ENCODE results near the gene FGF8.
A peak's percentile ranks its signal among the peaks of the same experiment; 100 is the strongest.
"Not testable (repeated sequence)": the region's sequence is repeated elsewhere in the genome, so short reads cannot be mapped to it uniquely, and the experiment has no call there.

The FGF8 gene

GRCh38 chr10:101807158-101807557 lies 31.2 kb upstream of the FGF8 start:
- Histone ChIP-seq H3K9me3 (ENCODE audit: control insufficient read depth, low read length) (no peaks in the 10 kb centered on the region), H3K27me3 (ENCODE audit: control insufficient read depth, insufficient read depth, low read length, poor library complexity, severe bottlenecking) (no peaks in the 10 kb centered on the region), H3K4me3 (ENCODE audit: insufficient read depth, low read depth, low read length) (no peak overlapping the region), H3K36me3 (ENCODE audit: control insufficient read depth, insufficient read depth, low read length) (peaks cover 57% of the 10 kb centered on the region), H3K27ac (ENCODE audit: insufficient read depth, low read depth, low read length, poor library complexity, severe bottlenecking) (no peak overlapping the region), H3K4me1 (ENCODE audit: control insufficient read depth, insufficient read depth, low read length) (no peaks in the 10 kb centered on the region)
- 93 to 96% methylated on average over 1 of the region's 1 CpG for WGBS, 2 experiments

GRCh38 chr10:101803511-101803910 lies 27.6 kb upstream of the FGF8 start:
- Histone ChIP-seq H3K4me1 (ENCODE audit: control insufficient read depth, insufficient read depth, low read length) (no peaks in the 10 kb centered on the region), H3K36me3 (ENCODE audit: control insufficient read depth, insufficient read depth, low read length) (peaks cover 64% of the 10 kb centered on the region), H3K4me3 (ENCODE audit: insufficient read depth, low read depth, low read length) (no peak overlapping the region), H3K27ac (ENCODE audit: insufficient read depth, low read depth, low read length, poor library complexity, severe bottlenecking) (no peak overlapping the region), H3K9me3 (ENCODE audit: control insufficient read depth, low read length) (no peaks in the 10 kb centered on the region), H3K27me3 (ENCODE audit: control insufficient read depth, insufficient read depth, low read length, poor library complexity, severe bottlenecking) (no peaks in the 10 kb centered on the region)
- WGBS, 2 experiments, result 93 to 97% methylated on average over 3 of the region's 4 CpGs

GRCh38 chr10:101797403-101798059 lies 21.6 kb upstream of the FGF8 start:
- Histone ChIP-seq H3K27me3 (ENCODE audit: control insufficient read depth, insufficient read depth, low read length, poor library complexity, severe bottlenecking) (no peaks in the 10 kb centered on the region), H3K4me3 (ENCODE audit: insufficient read depth, low read depth, low read length) (no peak overlapping the region), H3K9me3 (ENCODE audit: control insufficient read depth, low read length) (no peaks in the 10 kb centered on the region), H3K36me3 (ENCODE audit: control insufficient read depth, insufficient read depth, low read length) (peaks cover 68% of the 10 kb centered on the region), H3K4me1 (ENCODE audit: control insufficient read depth, insufficient read depth, low read length) (no peaks in the 10 kb centered on the region), H3K27ac (ENCODE audit: insufficient read depth, low read depth, low read length, poor library complexity, severe bottlenecking) (no peak overlapping the region)
- 97 to 98% methylated on average over 4 of the region's 4 CpGs for WGBS, 2 experiments

DNA sequence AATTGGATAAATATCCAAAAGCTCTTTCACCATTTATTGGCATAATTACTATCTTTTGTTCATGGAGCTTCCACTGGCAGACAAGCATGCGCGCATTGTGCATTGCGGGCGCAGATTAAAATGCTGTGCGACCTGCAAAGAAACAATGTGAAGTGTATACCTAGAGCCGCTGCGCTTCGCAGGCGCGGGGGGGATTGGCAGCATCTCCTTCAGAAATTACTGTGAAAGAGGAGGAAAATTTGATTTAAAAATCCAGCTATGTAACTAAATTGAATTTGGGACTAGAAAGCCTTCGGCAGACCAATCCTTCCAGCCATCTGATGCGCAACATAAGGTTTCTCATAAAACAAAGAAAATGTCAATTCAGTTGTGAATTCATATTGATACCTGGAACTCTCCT lies 17.6 kb upstream of the FGF8 start:
- Histone ChIP-seq H3K27me3 (ENCODE audit: control insufficient read depth, insufficient read depth, low read length, poor library complexity, severe bottlenecking) (no peaks in the 10 kb centered on the region), H3K4me3 (ENCODE audit: insufficient read depth, low read depth, low read length) (no peak overlapping the region), H3K27ac (ENCODE audit: insufficient read depth, low read depth, low read length, poor library complexity, severe bottlenecking) (no peak overlapping the region), H3K9me3 (ENCODE audit: control insufficient read depth, low read length) (no peaks in the 10 kb centered on the region), H3K4me1 (ENCODE audit: control insufficient read depth, insufficient read depth, low read length) (no peaks in the 10 kb centered on the region), H3K36me3 (ENCODE audit: control insufficient read depth, insufficient read depth, low read length) (peaks cover 62% of the 10 kb centered on the region)
- WGBS, 2 experiments, result 97 to 98% methylated on average over 12 of the region's 12 CpGs

DNA sequence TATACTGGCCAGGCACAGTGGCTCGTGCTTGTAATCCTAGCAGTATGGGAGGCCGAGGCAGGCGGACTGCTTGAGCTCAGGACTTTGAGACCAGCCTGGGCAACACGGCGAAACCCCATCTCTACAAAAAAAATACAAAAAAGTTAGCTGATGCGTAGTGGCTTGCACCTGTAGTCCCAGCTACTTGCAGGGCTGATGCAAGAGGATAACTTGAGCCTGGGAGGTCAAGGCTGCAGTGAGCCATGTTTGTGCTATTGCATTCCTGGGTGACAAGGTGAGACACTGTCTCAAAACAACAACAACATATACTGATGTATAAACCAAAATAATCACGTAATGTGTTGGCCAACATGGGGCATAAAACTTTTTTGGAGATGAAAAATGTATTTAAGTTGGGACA lies 13.8 kb upstream of the FGF8 start:
- Histone ChIP-seq H3K9me3 (ENCODE audit: control insufficient read depth, low read length) (no peaks in the 10 kb centered on the region), H3K4me3 (ENCODE audit: insufficient read depth, low read depth, low read length) (no peak overlapping the region), H3K27ac (ENCODE audit: insufficient read depth, low read depth, low read length, poor library complexity, severe bottlenecking) (no peak overlapping the region), H3K27me3 (ENCODE audit: control insufficient read depth, insufficient read depth, low read length, poor library complexity, severe bottlenecking) (no peaks in the 10 kb centered on the region), H3K36me3 (ENCODE audit: control insufficient read depth, insufficient read depth, low read length) (peaks cover 58% of the 10 kb centered on the region), H3K4me1 (ENCODE audit: control insufficient read depth, insufficient read depth, low read length) (no peaks in the 10 kb centered on the region)
- 93 to 96% methylated on average over 6 to 7 of the region's 7 CpGs for WGBS, 2 experiments

DNA sequence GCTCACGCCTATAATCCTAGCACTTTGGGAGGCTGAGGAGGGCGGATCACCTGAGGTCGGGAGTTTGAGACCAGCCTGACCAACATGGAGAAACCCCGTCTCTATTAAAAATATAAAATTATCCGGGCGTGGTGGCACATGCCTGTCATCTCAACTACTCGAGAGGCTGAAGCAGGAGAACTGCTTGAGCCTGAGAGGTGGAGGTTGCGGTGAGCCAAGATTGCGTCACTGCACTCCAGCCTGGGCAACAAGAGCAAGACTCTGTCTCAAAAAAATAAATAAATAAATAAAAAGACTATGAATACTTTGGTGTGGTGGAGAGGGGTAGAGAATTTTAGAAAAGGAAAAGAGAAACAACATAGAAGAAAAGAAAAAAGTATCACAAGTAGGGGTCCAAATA lies 13.3 kb upstream of the FGF8 start:
- not testable (repeated sequence) for H3K9me3 ChIP-seq (ENCODE audit: control insufficient read depth, low read length); H3K4me1 ChIP-seq (ENCODE audit: control insufficient read depth, insufficient read depth, low read length); H3K27me3 ChIP-seq (ENCODE audit: control insufficient read depth, insufficient read depth, low read length, poor library complexity, severe bottlenecking); H3K4me3 ChIP-seq (ENCODE audit: insufficient read depth, low read depth, low read length); H3K27ac ChIP-seq (ENCODE audit: insufficient read depth, low read depth, low read length, poor library complexity, severe bottlenecking)
- H3K36me3 ChIP-seq (ENCODE audit: control insufficient read depth, insufficient read depth, low read length), result peaks cover 54% of the 10 kb centered on the region
- WGBS, 2 experiments, result 96 to 97% methylated on average over 9 of the region's 9 CpGs

DNA sequence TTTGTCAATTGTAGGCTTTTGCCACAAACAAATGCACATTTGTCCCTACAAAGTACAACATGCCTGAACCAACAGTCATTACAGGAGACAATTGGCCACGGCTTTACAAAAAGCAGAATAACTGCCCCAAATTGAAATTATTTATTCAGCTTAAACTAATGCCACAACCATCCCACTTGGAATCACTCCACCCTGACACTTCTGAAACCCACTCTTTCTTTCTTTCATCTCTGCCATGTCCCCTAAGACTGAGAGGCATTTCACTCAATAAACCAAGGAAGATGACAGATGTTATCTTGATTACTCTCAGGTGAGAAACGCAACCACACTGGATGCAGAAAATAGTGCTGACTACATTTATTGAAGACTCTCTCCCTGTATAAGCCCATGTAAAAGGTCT lies 9.9 kb upstream of the FGF8 start:
- H3K9me3 ChIP-seq (ENCODE audit: control insufficient read depth, low read length), result no peaks in the 10 kb centered on the region
- WGBS, 2 experiments, result 97% methylated on average over 2 of the region's 2 CpGs
- peaks cover 31% of the 10 kb centered on the region for H3K36me3 ChIP-seq (ENCODE audit: control insufficient read depth, insufficient read depth, low read length)
- H3K27ac ChIP-seq (ENCODE audit: insufficient read depth, low read depth, low read length, poor library complexity, severe bottlenecking), result no peak overlapping the region
- H3K27me3 ChIP-seq (ENCODE audit: control insufficient read depth, insufficient read depth, low read length, poor library complexity, severe bottlenecking), result no peaks in the 10 kb centered on the region
- H3K4me3 ChIP-seq (ENCODE audit: insufficient read depth, low read depth, low read length), result no peak overlapping the region
- peaks cover 12% of the 10 kb centered on the region for H3K4me1 ChIP-seq (ENCODE audit: control insufficient read depth, insufficient read depth, low read length)

DNA sequence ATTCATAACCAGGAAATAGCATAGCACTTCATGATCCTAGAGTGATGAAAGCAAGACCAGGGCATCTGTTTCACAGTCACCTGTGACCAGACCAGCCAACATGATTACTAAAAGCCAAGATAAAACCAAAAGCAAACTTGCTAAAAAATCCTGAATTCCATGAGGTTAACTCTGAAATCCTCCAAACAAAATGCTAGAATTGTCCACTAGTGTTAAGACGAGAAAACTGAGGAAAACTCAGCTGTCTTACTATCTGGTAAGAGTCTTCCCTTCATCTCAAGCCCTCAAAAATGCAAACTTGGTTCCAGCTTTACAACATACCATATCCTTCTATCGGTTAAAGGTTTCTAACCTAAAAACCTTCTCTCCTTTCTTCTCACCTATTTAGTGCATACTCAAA lies 8.6 kb upstream of the FGF8 start:
- H3K27me3 ChIP-seq (ENCODE audit: control insufficient read depth, insufficient read depth, low read length, poor library complexity, severe bottlenecking), result peaks cover 9% of the 10 kb centered on the region
- peaks cover 22% of the 10 kb centered on the region for H3K36me3 ChIP-seq (ENCODE audit: control insufficient read depth, insufficient read depth, low read length)
- H3K27ac ChIP-seq (ENCODE audit: insufficient read depth, low read depth, low read length, poor library complexity, severe bottlenecking), result no peak overlapping the region
- WGBS, 2 experiments, result 92 to 97% methylated on average over 2 of the region's 2 CpGs
- no peak overlapping the region for H3K4me3 ChIP-seq (ENCODE audit: insufficient read depth, low read depth, low read length)
- no peaks in the 10 kb centered on the region for H3K9me3 ChIP-seq (ENCODE audit: control insufficient read depth, low read length)
- peaks cover 21% of the 10 kb centered on the region for H3K4me1 ChIP-seq (ENCODE audit: control insufficient read depth, insufficient read depth, low read length)

DNA sequence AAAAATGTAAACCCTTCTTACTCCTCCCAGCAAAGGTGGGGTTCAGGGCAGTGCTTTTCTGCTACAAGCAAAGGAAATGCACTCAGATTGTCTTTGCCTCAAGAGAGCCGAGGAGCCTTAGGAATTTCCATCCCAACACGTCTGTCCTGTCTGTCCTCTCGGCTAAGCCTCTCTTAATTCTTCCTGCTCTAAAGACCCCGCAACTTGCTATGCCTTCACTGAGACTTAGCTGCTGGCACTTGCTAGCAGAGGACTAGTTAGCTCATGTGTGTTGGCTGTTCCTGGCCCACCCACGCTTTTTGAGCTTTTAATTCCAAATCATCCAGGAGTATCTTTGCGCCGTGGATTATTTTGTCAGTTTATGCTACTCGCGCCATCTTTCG lies 7.8 kb upstream of the FGF8 start:
- peaks cover 18% of the 10 kb centered on the region for H3K27me3 ChIP-seq (ENCODE audit: control insufficient read depth, insufficient read depth, low read length, poor library complexity, severe bottlenecking)
- whole genome bisulfite sequencing, 2 experiments, result 66 to 67% methylated on average over 10 of the region's 10 CpGs
- H3K9me3 ChIP-seq (ENCODE audit: control insufficient read depth, low read length), result no peaks in the 10 kb centered on the region
- peaks cover 21% of the 10 kb centered on the region for H3K36me3 ChIP-seq (ENCODE audit: control insufficient read depth, insufficient read depth, low read length)
- H3K27ac ChIP-seq (ENCODE audit: insufficient read depth, low read depth, low read length, poor library complexity, severe bottlenecking), result peak overlapping the region; percentile 52
- peak overlapping the region; percentile 89 for H3K4me3 ChIP-seq (ENCODE audit: insufficient read depth, low read depth, low read length)
- H3K4me1 ChIP-seq (ENCODE audit: control insufficient read depth, insufficient read depth, low read length), result peaks cover 27% of the 10 kb centered on the region

DNA sequence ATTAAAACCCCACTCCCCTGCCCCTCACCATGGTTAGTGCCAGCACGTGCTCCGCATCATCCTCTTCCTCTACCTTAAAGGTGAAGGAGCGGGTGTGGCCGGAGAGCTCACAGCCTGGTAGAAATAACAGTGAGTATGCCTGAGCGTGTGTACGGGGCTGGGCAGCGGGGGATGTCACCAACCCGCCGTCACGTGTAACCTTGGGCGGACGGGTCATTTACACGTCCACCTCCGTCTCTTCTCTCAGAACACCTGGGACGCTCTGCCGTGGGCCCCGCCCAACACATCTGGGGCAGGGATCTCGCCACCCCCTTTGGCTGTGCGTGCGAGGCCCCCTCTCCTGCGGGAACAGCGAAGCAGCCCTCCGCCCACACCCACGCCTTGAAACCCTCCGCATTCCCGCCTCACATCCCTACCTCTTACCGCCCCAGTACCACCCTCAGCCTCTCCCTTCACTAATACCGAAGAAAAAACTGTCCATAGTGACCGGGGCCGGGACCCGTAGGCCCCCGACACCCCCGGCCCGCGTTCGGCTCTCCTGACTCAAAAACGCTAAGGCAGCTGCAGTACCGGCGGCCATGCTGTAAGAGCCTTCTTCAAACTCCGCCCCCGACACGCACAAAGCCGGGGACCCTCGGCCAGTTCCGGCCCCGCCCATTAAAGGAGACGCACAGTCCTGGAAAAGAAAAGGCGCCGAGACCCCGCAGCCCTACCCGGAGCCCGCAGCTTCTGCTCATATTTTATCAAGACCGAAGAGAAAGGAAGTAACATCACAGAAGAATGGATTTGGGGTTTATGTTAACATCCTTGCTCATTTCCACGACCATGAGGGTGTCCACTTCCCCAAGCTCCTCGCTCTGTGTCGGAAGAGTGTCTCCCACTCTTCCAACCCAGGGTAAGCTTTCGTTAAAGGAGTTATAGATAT lies 7.2 kb upstream of the FGF8 start, which contains the start of gene NPM3:
TSS of gene NPM3 (minus strand) at position 636 of the 925 bp plus-strand sequence. CDS start at position 580, 56 bp downstream.
- Histone ChIP-seq H3K36me3 (ENCODE audit: control insufficient read depth, insufficient read depth, low read length) (peaks cover 21% of the 10 kb centered on the region), H3K27ac (ENCODE audit: insufficient read depth, low read depth, low read length, poor library complexity, severe bottlenecking) (peak within 1 kb of the TSS; percentile 52), H3K4me3 (ENCODE audit: insufficient read depth, low read depth, low read length) (peak within 1 kb of the TSS; percentile 89), H3K4me1 (ENCODE audit: control insufficient read depth, insufficient read depth, low read length) (peaks cover 34% of the 10 kb centered on the region), H3K27me3 (ENCODE audit: control insufficient read depth, insufficient read depth, low read length, poor library complexity, severe bottlenecking) (peaks cover 24% of the 10 kb centered on the region), H3K9me3 (ENCODE audit: control insufficient read depth, low read length) (no peaks in the 10 kb centered on the region)
- 1 to 2% methylated on average over 54 to 56 of the region's 57 CpGs for WGBS, 2 experiments

All from ectodermal cell (in vitro differentiated cells).